GM19099 (cell line): Measurements from ENCODE around the gene SLC25A34.

Experiments used
- POLR2A ChIP-seq: IDR thresholded peaks from 3 replicates; pipeline ENCODE4 v1.6.1; 2011; ENCODE audit warnings: low read depth; ENCODE audit not compliant: insufficient read length; ENCODE audit errors: extremely low read depth

Gene SLC25A34

GRCh38 chr1:15706751-15707150 lies 29.3 kb upstream of the SLC25A34 start:
- no peak for TF ChIP-seq POLR2A

- TF ChIP-seq POLR2A: no peak
Observed at GRCh38 chr1:15707239-15707925, 28.7 kb upstream of the SLC25A34 start.

- TF ChIP-seq POLR2A: no peak
Observed at GRCh38 chr1:15708486-15709137, 27.4 kb upstream of the SLC25A34 start.

GRCh38 chr1:15709226-15709625 lies 26.8 kb upstream of the SLC25A34 start:
- no peak for TF ChIP-seq POLR2A

- TF ChIP-seq POLR2A: no peak
Observed at GRCh38 chr1:15712168-15712567, 23.9 kb upstream of the SLC25A34 start.

- no peak for TF ChIP-seq POLR2A
Observed at GRCh38 chr1:15714406-15715136, 21.5 kb upstream of the SLC25A34 start.

GRCh38 chr1:15717418-15718125 lies 18.5 kb upstream of the SLC25A34 start:
- TF ChIP-seq POLR2A: no peak

GRCh38 chr1:15718199-15718601 lies 17.9 kb upstream of the SLC25A34 start:
- TF ChIP-seq POLR2A: no peak

GRCh38 chr1:15719381-15720120 lies 16.5 kb upstream of the SLC25A34 start:
- TF ChIP-seq POLR2A: no peak

- no peak for TF ChIP-seq POLR2A
Observed at GRCh38 chr1:15720861-15721260, 15.2 kb upstream of the SLC25A34 start.

GRCh38 chr1:15722411-15722810 lies 13.6 kb upstream of the SLC25A34 start:
- no peak for TF ChIP-seq POLR2A

GRCh38 chr1:15722836-15723532 lies 13.1 kb upstream of the SLC25A34 start:
- TF ChIP-seq POLR2A: no peak

GRCh38 chr1:15723631-15724246 lies 12.3 kb upstream of the SLC25A34 start:
- TF ChIP-seq POLR2A: no peak
